ENCODE data around the gene CDK2AP2.

DNA sequence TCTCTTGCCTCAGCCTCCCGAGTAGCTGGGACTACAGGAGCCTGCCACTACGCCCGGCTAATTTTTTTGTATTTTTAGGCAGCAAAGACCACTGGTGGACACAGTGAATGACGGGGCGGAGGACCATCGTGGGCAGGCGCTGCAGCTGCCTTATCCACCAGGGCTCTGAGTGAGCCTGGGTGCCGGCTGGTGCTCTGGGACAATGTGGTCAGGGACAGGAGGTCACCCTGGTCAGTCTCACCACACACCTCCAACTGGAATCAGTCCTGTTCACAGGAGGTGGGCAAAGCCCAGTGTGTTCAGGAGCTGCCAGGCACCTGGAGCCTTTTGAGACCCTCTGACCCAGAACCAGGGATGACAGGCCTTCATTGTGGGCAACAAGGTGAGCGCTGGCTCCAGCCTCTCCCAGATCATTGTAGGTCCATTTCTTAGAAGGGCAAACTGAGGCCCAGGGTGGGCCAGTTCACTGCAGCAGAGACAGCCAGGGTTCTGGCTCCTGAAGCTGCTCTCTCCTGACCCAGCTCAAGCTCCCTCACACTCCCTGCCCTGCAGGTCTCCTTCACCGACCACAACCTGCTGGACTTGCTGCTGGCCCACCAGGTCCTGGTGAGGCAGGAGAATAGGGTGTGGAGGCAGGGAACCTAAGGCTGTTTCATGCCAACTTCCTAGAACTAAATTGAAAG, 31.0 kb upstream of the CDK2AP2 start:
- TF ChIP-seq, protein P1, sequence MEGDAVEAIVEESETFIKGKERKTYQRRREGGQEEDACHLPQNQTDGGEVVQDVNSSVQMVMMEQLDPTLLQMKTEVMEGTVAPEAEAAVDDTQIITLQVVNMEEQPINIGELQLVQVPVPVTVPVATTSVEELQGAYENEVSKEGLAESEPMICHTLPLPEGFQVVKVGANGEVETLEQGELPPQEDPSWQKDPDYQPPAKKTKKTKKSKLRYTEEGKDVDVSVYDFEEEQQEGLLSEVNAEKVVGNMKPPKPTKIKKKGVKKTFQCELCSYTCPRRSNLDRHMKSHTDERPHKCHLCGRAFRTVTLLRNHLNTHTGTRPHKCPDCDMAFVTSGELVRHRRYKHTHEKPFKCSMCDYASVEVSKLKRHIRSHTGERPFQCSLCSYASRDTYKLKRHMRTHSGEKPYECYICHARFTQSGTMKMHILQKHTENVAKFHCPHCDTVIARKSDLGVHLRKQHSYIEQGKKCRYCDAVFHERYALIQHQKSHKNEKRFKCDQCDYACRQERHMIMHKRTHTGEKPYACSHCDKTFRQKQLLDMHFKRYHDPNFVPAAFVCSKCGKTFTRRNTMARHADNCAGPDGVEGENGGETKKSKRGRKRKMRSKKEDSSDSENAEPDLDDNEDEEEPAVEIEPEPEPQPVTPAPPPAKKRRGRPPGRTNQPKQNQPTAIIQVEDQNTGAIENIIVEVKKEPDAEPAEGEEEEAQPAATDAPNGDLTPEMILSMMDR (IDR thresholded peaks at IDR 0.05) = no peak
- no peak for TF ChIP-seq POLR2A (IDR thresholded peaks at IDR 0.05)
